SKM-1 (cell line): ENCODE data around the gene CEP78.
"Not testable (repeated sequence)": the region's sequence is repeated elsewhere in the genome, so short reads cannot be mapped to it uniquely, and the experiment has no call there.

Experiments
- DNase-seq: peaks from one replicate; lab custom pipeline; 2025; ENCODE audit not compliant: unreplicated experiment; lab: John Stamatoyannopoulos, UW

The CEP78 gene, protein sequence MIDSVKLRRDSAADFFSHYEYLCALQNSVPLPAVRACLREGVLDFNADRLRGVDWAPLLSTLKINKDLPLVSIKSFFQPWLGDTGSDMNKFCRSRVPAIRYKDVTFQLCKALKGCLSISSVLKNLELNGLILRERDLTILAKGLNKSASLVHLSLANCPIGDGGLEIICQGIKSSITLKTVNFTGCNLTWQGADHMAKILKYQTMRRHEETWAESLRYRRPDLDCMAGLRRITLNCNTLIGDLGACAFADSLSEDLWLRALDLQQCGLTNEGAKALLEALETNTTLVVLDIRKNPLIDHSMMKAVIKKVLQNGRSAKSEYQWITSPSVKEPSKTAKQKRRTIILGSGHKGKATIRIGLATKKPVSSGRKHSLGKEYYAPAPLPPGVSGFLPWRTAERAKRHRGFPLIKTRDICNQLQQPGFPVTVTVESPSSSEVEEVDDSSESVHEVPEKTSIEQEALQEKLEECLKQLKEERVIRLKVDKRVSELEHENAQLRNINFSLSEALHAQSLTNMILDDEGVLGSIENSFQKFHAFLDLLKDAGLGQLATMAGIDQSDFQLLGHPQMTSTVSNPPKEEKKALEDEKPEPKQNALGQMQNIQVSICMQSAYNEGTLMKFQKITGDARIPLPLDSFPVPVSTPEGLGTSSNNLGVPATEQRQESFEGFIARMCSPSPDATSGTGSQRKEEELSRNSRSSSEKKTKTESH

DNA sequence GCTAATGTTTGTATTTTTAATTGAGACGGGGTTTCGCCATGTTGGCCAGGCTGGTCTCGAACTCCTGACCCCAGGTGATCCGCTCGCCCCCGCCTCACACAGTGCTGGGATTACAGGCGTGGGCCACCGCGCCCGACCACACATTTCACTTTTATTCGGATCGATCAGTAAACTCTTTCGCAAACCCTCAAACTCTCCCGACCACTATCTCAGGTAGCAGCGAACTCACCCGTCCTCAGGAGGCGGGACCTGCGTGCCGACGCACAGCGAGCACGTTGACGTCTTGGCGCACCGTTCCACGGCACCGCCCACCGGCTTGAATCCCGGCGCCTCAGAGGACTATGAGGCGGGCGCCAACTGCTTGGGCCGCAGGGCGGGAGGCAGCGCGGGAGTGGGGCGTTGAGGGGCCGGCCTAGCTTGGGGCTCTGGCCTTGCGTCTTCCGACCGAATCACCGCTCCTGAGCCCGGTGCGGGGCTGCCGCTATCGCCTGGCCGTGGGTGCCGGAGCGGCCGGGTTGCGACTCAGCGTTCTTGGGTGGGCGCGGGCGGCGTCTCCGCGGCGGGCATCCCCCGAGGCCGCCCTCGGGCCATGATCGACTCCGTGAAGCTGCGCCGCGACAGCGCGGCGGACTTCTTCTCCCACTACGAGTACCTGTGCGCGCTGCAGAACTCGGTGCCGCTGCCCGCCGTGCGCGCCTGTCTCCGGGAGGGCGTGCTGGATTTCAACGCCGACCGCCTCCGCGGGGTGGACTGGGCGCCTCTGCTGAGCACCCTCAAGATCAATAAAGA, at the start of gene CEP78:
TSS of gene CEP78 (plus strand) at position 314 of the 789 bp plus-strand sequence. CDS start at position 590, 276 bp downstream.
- DNase-seq: peak; percentile 8

DNA sequence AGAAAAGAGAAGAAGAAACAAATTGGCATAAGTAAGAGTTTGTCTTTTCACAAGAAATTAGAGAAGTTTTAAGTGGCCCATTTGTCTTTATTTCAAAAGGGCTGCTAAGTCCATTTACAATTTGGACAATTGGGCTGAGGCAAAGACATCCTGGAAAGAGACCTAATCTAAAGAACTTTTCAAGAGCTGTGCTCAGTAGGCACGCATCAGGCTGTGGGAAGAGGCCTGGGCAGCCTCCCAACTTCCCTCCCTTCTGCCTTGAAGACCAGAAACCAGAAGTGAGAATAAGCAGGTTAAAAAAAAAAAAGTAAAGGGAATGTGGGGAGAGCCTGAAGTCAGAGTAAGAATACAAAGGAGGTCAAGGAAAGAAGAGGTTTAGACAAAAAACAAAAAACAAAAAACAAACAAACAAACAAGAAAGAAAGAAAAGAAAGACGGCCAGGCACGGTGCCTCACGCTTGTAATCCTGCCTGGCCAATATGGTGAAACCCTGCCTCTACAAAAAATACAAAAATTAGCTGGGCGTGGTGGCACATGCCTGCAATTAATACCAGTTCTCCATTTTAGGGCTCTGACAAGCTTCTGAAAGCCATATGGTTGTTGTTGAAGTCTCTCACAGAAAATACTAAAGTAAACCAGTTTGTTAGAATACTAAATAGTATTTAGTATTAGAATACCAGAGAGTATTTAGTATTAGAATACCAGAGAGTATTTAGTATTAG, 48.0 kb upstream of the CEP78 start:
- DNase-seq: no peak

DNA sequence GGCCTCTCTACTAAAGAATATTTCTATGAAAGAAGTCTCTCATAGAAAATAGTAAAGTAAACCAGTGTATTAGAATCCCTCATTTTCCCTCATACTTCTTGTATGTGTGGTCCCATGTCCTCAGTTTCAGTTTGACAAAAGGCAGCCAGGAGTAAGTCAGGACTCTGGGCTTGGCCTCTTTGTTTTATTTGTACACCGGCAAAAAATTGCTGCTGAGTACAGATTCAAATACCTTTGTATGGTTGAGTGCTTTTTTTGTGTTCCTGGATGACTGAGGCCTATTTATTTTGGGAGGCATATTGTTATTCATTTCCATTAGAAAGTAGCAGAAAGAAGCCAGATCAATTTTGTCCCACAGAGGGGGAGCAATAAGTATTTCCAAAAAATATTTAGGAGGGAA, 47.3 kb upstream of the CEP78 start:
- no peak for DNase-seq

DNA sequence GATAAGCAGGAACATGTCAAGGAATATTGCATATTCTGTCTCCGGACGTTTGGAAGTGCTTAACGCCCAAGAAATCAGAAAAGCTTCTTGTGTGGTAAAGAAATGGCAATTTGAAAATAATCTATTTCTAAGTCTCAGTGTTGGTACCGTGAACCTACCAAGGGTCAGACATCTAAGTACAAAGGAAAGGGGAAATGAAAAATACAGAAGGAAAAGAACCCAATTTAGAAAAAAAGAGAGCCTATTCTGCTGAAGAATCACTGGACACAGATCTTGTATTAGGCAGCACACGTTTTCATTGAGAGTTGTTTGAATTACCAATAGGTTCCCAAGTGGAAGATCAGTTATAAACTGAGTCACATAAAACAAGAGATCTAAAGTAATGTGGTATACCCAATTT, 46.9 kb upstream of the CEP78 start:
- no peak for DNase-seq

DNA sequence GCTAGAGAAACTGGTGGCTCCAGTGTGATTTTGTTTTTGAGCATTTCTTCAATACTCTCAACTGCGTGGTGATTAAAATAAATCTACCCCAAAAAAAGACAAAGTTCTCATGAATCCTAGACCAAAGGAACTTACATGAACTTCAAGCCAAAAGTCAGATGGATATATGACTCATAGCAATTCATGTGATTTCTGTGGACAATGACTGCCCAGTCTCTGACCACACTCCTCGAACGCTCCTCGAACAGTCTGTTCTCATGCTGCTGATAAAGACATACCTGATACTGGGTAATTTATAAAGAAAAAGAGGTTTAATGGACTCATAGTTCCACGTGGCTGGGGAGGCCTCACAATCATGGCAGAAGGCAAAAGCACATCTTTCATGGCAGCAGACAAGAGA, 46.4 kb upstream of the CEP78 start:
- no peak for DNase-seq

DNA sequence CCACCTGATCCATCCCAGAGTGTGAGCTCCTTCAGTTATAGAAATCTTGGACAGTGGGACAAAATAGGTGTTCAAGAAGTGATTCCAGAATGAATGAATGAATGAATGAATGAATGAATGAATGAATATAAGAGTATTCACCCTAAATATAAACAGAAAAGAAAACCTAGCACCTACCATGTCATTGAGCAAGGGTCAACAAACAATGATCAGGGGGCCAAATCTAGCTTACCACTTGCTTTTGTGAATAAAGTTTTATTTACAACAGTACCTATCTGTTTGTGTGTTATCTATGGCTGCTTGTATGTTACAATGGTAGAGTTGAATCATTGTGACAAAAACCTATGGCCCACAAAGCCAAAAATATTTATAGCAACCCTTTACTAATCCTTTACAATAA, 43.9 kb upstream of the CEP78 start:
- no peak for DNase-seq

DNA sequence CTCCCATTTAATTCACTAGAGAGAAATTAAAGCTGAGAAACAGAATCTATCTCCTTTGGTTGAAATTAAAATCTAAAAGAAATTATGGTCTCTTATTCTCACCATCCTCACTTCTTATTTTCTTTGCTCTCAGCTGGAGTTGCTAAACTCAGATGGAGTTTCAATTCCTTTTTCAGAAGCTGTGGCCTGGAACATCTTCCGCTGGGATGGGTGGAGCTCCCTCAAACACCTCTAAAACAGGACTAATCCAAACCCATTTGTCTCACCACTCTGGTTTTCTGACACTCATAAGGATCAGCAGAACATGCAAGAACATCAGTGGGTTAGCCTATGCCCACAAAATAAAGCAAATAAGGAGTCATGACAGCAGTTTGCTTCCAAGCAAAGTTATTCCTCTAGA, 39.6 kb upstream of the CEP78 start:
- DNase-seq: no peak

DNA sequence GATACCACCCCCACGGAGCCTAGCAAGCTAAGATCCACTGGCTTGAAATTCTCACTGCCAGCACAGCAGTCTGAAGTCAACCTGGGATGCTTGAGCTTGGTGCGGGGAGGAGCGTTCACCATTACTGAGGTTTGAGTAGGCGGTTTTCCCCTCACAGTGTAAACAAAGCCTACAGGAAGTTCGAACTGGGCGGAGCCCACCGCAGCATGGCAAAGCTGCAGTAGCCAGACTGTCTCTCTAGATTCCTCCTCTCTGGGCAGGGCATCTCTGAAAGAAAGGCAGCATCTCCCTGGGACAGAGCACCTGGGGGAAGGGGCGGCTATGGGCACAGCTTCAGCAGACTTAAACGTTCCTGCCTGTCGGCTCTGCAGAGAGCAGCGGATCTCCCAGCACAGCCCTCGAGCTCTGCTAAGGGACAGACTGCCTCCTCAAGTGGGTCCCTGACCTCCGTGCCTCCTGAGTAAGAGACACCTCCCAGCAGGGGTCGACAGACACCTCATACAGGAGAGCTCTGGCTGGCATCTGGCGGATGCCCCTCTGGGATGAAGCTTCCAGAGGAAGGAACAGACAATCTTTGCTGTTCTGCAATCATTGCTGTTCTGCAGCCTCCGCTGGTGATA, 34.6 kb upstream of the CEP78 start:
- not testable (repeated sequence) for DNase-seq

DNA sequence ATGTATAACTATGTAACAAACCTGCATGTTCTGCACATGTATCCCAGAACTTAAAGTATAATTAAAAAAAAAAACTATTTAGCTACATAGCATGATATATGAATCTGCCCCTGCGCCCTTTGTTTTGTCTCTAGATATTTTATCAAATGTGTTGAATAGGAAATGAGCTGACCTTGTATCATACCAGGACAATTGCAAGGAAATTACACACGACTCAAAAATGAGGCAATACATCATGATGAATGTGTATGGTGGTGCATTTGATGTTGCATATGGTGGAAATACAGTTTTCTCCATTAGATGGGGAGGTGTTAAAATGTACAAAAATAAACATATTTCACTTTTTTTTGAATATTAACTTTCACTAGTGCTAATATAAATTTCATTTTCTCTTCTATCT, 28.6 kb upstream of the CEP78 start:
- no peak for DNase-seq

DNA sequence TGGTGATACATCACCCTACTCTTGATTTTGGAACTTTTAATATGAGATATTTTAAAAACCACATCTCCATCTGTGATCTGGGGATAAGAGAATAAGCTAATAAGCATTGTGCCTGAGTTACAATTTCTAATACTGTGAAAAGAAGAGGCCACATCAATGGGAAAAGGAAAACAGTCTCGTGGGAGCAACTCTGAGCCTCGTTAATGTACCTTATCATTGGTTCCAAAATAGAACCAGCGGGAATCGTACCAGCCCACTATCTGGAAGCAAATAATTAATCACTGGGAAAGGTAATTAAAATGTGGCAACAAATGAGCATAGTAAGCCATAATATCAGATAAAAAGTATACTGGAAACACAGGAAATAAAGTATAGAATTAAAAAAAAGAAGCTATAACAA, 28.0 kb upstream of the CEP78 start:
- DNase-seq: no peak

DNA sequence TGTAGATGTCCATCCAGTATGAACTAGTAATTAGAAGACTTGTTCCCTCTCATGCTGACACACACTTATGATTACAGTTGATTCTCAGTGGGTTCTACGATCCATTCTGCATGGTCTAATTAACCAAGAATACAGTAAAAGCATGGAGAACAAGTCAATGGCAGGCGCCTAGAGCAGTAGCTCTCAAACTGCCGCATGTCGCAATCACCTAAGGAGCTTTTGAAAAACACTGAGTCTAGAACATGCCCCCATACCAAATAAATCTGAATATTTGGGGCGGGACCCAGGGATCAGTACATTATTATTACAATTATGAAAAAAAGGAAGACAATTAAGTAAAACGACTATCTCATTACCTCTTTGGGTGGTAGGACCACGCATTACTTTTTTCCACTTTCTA, 26.7 kb upstream of the CEP78 start:
- no peak for DNase-seq

DNA sequence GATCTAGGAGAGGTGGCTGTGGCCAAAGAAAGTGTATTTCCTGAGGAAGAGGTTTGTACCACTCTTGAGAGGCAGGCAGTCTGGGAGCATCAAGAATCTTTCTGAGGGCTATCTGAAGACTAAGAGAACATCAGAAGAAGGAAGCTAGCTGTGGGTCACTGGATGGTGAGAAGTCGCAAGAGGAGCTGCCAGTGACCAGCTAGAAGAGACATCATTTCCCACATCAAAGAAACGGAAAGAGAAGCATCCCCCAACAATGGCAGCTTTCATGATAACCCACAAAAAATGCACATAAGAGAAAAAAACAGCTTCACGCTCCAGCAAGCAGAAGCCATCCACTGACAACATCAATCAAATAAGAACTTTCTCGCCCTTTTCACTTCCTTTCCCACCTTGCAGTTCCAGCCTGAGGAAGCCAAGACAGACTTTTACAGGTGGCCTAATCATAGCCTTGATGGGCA, 25.0 kb upstream of the CEP78 start:
- DNase-seq: no peak

DNA sequence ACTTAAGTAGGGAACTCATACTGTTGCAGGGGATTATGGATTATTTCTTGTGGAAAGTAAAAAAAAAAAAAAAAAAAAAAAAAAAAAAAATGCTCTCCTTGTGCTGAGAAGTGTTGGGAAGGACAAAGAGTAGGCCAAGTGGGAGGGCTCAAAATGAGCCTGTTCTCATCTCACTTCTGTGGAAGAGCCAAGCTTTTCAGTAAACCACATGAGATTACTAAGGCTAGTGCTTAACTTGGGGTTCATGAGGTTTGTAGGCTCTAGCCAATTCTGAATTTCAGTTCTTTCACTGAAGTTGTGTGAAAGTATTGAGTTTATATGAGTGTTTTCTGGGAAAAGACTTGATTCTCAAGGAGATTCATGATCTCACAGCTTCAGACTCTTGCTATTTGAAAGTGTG, 23.0 kb upstream of the CEP78 start:
- DNase-seq: no peak

DNA sequence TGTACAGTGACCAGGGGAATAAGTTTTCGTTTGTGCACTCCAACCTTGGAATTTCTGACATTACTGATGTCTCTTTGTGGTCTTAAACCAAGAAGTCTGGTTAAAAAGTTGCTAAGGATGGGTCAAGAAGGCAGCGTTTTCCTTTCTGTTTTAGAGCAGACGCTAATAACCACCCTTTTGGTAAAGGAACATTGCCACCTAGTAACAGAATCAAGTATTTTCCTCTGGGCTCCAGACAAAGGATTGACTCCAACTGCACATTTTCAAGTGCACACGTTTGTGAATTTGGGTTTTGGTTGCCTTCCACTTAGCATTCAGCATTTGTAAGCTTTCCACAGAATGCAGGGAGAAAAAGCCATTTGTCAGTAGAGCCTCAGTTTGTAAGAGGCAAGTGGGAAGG, 22.2 kb upstream of the CEP78 start:
- no peak for DNase-seq

DNA sequence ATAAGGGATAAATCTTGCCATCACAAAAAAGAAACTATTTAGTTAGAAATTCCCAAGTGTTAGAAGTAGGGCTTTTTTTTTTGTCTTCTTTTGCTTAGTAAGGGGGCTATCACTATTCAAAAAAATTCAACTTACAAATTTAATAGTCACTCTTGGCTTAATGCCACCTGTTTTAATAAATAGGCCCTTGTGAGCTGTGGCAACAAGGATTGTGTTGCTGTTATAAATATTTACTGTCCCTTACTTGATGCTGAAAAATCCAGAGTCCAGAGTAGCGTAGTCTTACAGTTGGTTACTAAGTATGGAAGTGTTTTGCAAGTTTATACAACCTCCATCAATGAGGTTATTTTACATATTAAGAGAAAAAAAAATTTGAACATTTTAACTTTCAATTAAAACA, 21.4 kb upstream of the CEP78 start:
- no peak for DNase-seq

DNA sequence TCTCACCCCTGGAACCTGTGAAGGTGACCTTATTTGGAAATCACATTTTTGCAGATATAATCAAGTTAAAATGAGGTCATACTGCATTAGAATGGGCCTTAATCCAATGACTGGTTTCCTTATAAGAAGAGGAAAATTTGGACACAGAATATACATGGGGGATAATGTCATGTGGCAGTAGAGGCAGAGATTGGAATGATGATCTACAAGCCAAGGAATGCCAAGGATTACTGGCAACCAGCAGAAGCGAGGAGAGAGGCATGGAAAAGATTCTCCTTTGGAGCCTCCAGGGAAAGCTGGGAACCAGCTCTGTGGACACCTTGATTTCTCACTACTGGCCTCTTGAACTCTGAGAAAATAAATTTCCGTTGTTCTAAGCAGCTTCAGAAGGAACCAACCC, 20.2 kb upstream of the CEP78 start:
- DNase-seq: no peak

DNA sequence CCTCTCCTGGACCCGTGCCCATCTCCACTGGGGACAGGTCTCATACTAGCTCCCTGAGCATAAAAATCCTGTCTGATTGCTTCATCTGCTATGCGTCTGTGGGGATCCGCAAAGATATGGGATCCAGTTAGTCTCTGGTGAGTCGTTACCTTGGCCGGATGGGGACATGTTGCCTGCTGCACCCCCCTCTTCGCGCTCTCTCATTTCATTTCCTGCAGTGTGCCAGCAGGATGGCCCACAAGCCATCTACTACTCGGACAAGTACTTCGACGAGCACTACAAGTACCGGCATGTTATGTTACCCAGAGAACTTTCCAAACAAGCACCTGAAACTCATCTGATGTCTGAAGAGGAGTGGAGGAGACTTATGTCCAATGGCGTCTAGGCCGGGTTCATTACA, 17.0 kb upstream of the CEP78 start:
- DNase-seq: no peak

DNA sequence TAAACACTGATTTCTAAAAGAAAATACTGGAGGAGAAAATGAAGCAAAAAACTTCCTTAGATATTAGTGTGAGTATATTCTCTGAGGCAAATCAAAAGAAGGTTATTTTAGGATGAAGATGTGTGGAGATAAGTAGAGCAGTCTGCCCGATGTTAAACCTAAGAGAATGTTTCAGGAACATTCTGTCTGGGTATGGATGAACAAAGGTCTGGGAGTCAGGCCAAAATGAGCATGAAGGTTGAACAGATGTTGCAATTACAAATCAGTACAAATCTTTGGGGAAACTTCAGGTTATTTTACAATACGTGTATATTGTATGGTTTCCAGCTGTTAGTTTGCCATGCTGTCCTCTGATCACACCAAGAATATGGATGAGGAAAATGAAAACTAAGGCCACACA, 14.4 kb upstream of the CEP78 start:
- DNase-seq: no peak

DNA sequence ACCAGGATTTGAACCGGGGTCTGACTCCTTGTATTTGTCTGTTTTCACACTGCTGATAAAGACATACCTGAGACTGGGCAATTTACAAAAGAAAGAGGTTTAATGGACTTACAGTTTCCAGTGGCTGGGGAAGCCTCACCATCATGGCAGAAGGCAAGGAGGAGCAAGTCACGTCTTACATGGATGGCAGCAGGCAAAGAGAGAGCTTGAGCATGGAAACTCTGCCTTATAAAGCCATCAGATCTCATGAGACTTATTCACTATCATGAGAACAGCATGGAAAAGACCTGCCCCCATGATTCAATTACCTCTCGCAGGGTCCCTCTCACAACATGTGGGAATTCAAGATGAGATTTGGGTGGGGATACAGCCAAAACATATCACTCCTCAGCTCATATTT, 14.0 kb upstream of the CEP78 start:
- not testable (repeated sequence) for DNase-seq

DNA sequence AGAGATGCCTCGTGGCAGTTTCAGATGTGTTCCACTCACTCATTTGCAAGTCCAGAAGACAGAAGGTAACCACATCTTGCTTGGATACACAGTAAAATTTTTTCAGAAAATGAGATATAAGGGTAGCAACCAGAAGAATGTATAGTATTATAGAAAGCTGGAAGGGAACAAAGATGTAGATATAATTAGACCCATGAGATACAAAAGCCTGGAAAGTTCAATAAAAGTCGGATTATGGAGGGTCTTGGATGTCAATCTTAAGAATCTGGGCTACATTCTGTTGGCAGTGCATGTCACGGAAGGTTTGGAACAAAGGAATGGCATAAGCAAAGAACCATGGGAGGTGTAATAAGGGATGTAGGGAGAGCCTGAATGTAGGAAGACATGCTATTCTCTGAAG, 5.1 kb upstream of the CEP78 start:
- DNase-seq: no peak

DNA sequence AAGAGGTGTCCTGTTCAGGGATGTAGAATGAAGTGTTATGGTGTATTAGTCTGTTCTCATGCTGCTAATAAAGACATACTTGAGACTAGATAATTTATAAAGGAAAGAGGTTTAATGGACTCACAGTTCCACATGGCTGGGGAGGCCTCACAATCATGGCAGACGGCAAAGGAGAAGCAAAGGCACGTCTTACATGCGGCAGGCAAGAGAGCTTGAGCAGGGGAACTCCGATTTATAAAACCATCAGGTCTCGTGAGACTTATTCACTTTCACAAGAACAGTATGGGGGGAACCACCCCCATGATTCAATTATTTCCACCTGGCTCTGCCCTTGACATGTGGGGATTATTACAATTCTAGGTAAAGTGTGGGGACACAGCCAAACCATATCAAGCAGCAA, 3.4 kb upstream of the CEP78 start:
- DNase-seq: not testable (repeated sequence)
